ENCODE results near the gene THYN1. TPM values are rescaled to one million over a fixed set of nuclear protein-coding genes. Genes with fewer than 3 reads are reported as not detected.
A peak's percentile ranks its signal among the peaks of the same experiment; 100 is the strongest.

THYN1 gene
- total RNA-seq, 1 experiment from 2014 or later: 97.0 TPM

DNA sequence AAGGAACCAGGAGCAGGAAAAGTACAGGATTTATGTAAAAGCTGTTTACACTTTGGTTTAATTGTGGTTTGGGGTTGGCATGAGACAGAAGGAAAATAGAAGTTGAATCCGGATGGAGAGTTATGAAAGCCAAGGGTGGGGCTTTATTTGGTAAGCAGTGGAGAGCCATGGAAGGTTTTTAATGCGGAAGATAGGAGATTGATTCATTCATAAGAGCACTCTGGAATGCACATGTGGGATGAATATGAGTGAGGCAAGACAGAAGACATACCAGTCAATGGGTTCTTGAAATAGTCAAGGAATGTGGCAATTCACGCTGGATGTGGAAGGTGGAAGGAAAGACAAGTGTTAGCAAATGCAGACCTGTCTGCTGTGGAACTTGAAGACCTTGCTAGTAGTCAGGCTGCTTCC is 13.7 kb upstream of the THYN1 start:
- Histone ChIP-seq H3K9me3 (ENCODE audit: control insufficient read depth, low read depth, low read length) (no peaks in the 10 kb centered on the region), H3K23me2 (ENCODE audit: insufficient read length, low read depth, low read length, poor library complexity, severe bottlenecking) (no peaks in the 10 kb centered on the region), H2AK5ac (ENCODE audit: insufficient read length, low read length) (no peak overlapping the region), H3K4me2 (ENCODE audit: insufficient read depth, insufficient read length, low read length) (no peak overlapping the region), H3K4ac (ENCODE audit: low read depth, low read length) (no peak overlapping the region), H2BK120ac (ENCODE audit: low read depth, low read length, poor library complexity, severe bottlenecking) (no peak overlapping the region), H3K27ac (ENCODE audit: insufficient read length, low read depth, low read length) (no peak overlapping the region), H2AFZ (ENCODE audit: low read length) (no peak overlapping the region), H3K79me1 (ENCODE audit: insufficient read depth, low read depth, low read length, poor library complexity, severe bottlenecking) (no peaks in the 10 kb centered on the region), H3K9ac (ENCODE audit: extremely low read depth, insufficient read length, low read length) (no peak overlapping the region), H2BK12ac (ENCODE audit: insufficient read length, low read depth, low read length) (no peak overlapping the region), H4K5ac (ENCODE audit: insufficient read length, low read depth, low read length) (no peak overlapping the region), H3K18ac (ENCODE audit: insufficient read length, low read depth, low read length) (no peak overlapping the region), H3K14ac (ENCODE audit: insufficient read depth, low read length) (no peak overlapping the region), H4K8ac (replicated peaks; ENCODE audit: insufficient read length, low read depth, low read length) (no peak overlapping the region), H2BK20ac (ENCODE audit: low read depth, low read length, poor library complexity, severe bottlenecking) (no peak overlapping the region), H4K20me1 (ENCODE audit: control insufficient read depth, insufficient read depth, insufficient read length) (no peaks in the 10 kb centered on the region), H2BK15ac (ENCODE audit: low read depth, low read length) (no peak overlapping the region), H3K4me1 (ENCODE audit: insufficient read depth, low read length) (peaks cover 20% of the 10 kb centered on the region), H3K79me2 (ENCODE audit: insufficient read depth, low read length) (peaks cover 5% of the 10 kb centered on the region; the same call in 1 of the 2 replicates), H2BK5ac (ENCODE audit: insufficient read length, low read length) (no peak overlapping the region), H3K56ac (ENCODE audit: insufficient read length, low read depth, low read length) (no peak overlapping the region), H3K23ac (ENCODE audit: insufficient read length, low read depth, low read length) (no peak overlapping the region), H3K27me3 (ENCODE audit: insufficient read depth, low read length) (no peaks in the 10 kb centered on the region), H4K91ac (ENCODE audit: insufficient read length, low read depth, low read length) (no peak overlapping the region), H3T11ph (ENCODE audit: low read length) (no peak overlapping the region)
- no peaks in the 10 kb centered on the region for H3K9me3 Mint-ChIP-seq
- TF ChIP-seq, protein P1, sequence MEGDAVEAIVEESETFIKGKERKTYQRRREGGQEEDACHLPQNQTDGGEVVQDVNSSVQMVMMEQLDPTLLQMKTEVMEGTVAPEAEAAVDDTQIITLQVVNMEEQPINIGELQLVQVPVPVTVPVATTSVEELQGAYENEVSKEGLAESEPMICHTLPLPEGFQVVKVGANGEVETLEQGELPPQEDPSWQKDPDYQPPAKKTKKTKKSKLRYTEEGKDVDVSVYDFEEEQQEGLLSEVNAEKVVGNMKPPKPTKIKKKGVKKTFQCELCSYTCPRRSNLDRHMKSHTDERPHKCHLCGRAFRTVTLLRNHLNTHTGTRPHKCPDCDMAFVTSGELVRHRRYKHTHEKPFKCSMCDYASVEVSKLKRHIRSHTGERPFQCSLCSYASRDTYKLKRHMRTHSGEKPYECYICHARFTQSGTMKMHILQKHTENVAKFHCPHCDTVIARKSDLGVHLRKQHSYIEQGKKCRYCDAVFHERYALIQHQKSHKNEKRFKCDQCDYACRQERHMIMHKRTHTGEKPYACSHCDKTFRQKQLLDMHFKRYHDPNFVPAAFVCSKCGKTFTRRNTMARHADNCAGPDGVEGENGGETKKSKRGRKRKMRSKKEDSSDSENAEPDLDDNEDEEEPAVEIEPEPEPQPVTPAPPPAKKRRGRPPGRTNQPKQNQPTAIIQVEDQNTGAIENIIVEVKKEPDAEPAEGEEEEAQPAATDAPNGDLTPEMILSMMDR (conservative IDR thresholded peaks at IDR 0.05): no peak
- H3K36me3 Mint-ChIP-seq (ENCODE audit: insufficient read depth in 1 of 3, low read depth in 3 of 3): peaks cover 3 to 32% (median 19%) of the 10 kb centered on the region in 3 experiments; a peak in 5 of 7 replicates
- no CpG with 5 or more reads among the region's 3 CpGs for WGBS (ENCODE audit: extremely low coverage, insufficient read length, low lambda C conversion rate)
- H3K4me1 Mint-ChIP-seq: peaks cover 42 to 47% of the 10 kb centered on the region in 2 experiments
- H3K4me3 Mint-ChIP-seq: no peak overlapping the region
- peak overlapping the region in 2 of 3 experiments; percentile 19 to 27; a peak in 2 of 7 replicates for H3K27ac Mint-ChIP-seq
- H3K27me3 Mint-ChIP-seq (ENCODE audit: low read depth): no peaks in the 10 kb centered on the region
- no peak for DNase-seq

Measured in H9 (cell line).